ENCODE data around the gene TMEM8B. TPM values are rescaled to one million over a fixed set of nuclear protein-coding genes. Genes with fewer than 3 reads are reported as not detected.

The TMEM8B gene
- total and polyA plus RNA-seq, 7 donors = 3.5 to 12.5 (median 7.1) TPM

- Histone ChIP-seq H3K27ac (no peak overlapping the region), H3K4me1 (no peaks in the 10 kb centered on the region), H3K27me3 (peaks cover 0 to 6% (median 0%) of the 10 kb centered on the region in 3 donors), H3K9me3 (no peaks in the 10 kb centered on the region), H3K4me3 (no peak overlapping the region), H3K36me3 (no peaks in the 10 kb centered on the region)
- no peak for DNase-seq
- no peak for TF ChIP-seq EP300 (IDR thresholded peaks at IDR 0.05)
- TF ChIP-seq POLR2A (IDR thresholded peaks at IDR 0.05) = no peak
- TF ChIP-seq POLR2AphosphoS5 (IDR thresholded peaks at IDR 0.05) = no peak
- intact Hi-C loops (cut with DNase I) = no loop called here
- 66 to 78% methylated on average over 8 of the region's 8 CpGs for WGBS, 2 donors
Observed at GRCh38 chr9:35863583-35863982, 34.6 kb downstream of the TMEM8B start.

GRCh38 chr9:35864695-35865255 is 35.7 kb downstream of the TMEM8B start:
- Histone ChIP-seq H3K27me3 (peaks cover 0 to 13% (median 4%) of the 10 kb centered on the region in 3 donors), H3K27ac (no peak overlapping the region), H3K4me1 (no peaks in the 10 kb centered on the region), H3K4me3 (no peak overlapping the region), H3K36me3 (no peaks in the 10 kb centered on the region), H3K9me3 (no peaks in the 10 kb centered on the region)
- 88 to 89% methylated on average over 8 of the region's 8 CpGs for WGBS, 2 donors
- intact Hi-C loops (cut with DNase I) = no loop called here
- TF ChIP-seq EP300 (IDR thresholded peaks at IDR 0.05) = no peak
- no peak for TF ChIP-seq POLR2A (IDR thresholded peaks at IDR 0.05)
- DNase-seq = no peak

DNA sequence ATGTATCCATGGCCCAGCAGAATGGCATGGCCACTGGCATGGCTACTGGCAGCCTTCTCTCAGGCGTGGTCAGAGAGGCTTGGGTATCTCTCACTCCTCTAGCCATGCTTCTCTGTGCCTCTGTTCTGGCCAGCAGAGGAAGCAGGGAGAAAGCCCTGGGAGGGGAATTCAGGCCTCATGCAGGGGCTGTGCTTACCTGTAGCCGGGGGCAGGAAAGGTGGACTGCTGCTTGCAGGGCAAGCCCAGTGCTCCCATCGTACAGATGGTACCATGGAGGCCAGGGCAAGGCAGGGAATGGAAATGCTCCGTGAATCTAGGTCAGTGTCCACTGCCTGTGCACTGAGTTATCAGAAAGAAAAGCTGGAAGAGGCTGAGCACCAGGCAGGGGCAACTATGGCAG is 38.5 kb downstream of the TMEM8B start:
- 92 to 93% methylated on average over 4 of the region's 4 CpGs for WGBS, 2 donors
- H3K4me3 ChIP-seq = no peak overlapping the region
- intact Hi-C loops (cut with DNase I) = no loop called here
- H3K27ac ChIP-seq = no peak overlapping the region
- peaks cover 0 to 13% (median 4%) of the 10 kb centered on the region in 3 donors for H3K27me3 ChIP-seq
- DNase-seq = no peak
- TF ChIP-seq EP300 (IDR thresholded peaks at IDR 0.05) = no peak
- TF ChIP-seq POLR2A (IDR thresholded peaks at IDR 0.05) = no peak
- no peak for TF ChIP-seq POLR2AphosphoS5 (IDR thresholded peaks at IDR 0.05)
- no peak for TF ChIP-seq CTCF (IDR thresholded peaks at IDR 0.05)
- no peaks in the 10 kb centered on the region for H3K4me1 ChIP-seq
- H3K36me3 ChIP-seq = no peaks in the 10 kb centered on the region
- H3K9me3 ChIP-seq = no peaks in the 10 kb centered on the region

GRCh38 chr9:35868933-35869332 is 39.9 kb downstream of the TMEM8B start:
- intact Hi-C loops (cut with DNase I) = no loop called here
- Histone ChIP-seq H3K9me3 (no peaks in the 10 kb centered on the region), H3K4me1 (no peaks in the 10 kb centered on the region), H3K27ac (no peak overlapping the region), H3K36me3 (no peaks in the 10 kb centered on the region), H3K27me3 (peaks cover 0 to 13% (median 4%) of the 10 kb centered on the region in 3 donors), H3K4me3 (no peak overlapping the region)
- TF ChIP-seq EP300 (IDR thresholded peaks at IDR 0.05) (no peak), POLR2A (IDR thresholded peaks at IDR 0.05) (no peak), POLR2AphosphoS5 (IDR thresholded peaks at IDR 0.05) (no peak), CTCF (IDR thresholded peaks at IDR 0.05) (no peak)
- no peak for DNase-seq
- WGBS, 2 donors = 77 to 79% methylated on average over 2 of the region's 2 CpGs

GRCh38 chr9:35869621-35870216 is 40.7 kb downstream of the TMEM8B start:
- H3K4me3 ChIP-seq = no peak overlapping the region
- H3K27ac ChIP-seq = no peak overlapping the region
- no peaks in the 10 kb centered on the region for H3K9me3 ChIP-seq
- no peaks in the 10 kb centered on the region for H3K36me3 ChIP-seq
- H3K4me1 ChIP-seq = no peaks in the 10 kb centered on the region
- H3K27me3 ChIP-seq = peaks cover 0 to 13% (median 4%) of the 10 kb centered on the region in 3 donors
- TF ChIP-seq POLR2AphosphoS5 (IDR thresholded peaks at IDR 0.05) = no peak
- TF ChIP-seq EP300 (IDR thresholded peaks at IDR 0.05) = no peak
- TF ChIP-seq POLR2A (IDR thresholded peaks at IDR 0.05) = no peak
- TF ChIP-seq CTCF (IDR thresholded peaks at IDR 0.05) = no peak
- intact Hi-C loops (cut with DNase I) = no loop called here
- 91 to 93% methylated on average over 19 of the region's 19 CpGs for WGBS, 2 donors
- DNase-seq = no peak

Data from sigmoid colon (tissue), 7 donors.